Prostate gland (tissue), 2 donors: ENCODE measurements around the gene GATA5. TPM values are rescaled to one million over a fixed set of nuclear protein-coding genes. Genes with fewer than 3 reads are reported as not detected.

Experiments
- DNase-seq: peaks from one replicate; pipeline ENCODE4 v3.0.0-alpha.2; 2019; ENCODE audit warnings: low spot score
- H3K27ac ChIP-seq, 2 donors: fragments of 200-600 bp; sonication (generic); 2 replicates each; pipeline ENCODE4 v1.5.1; 2017 to 2019
- H3K27me3 ChIP-seq: fragments of 200-600 bp; sonication (generic); replicated peaks from 2 replicates; pipeline ENCODE4 v1.5.1; 2019; ENCODE audit not compliant: insufficient read depth
- H3K36me3 ChIP-seq, 2 donors: fragments of 200-600 bp; sonication (generic); 1 replicate in 1 of 2; 2 replicates in 1 of 2; pipeline versions ENCODE4 v1.5.1 to v1.8.1; 2017 to 2019
- H3K4me1 ChIP-seq: fragments of 200-600 bp; sonication (generic); replicated peaks from 2 replicates; pipeline ENCODE4 v1.5.1; 2019
- H3K4me3 ChIP-seq, 2 donors: fragments of 200-600 bp; sonication (generic); 2 replicates each; pipeline ENCODE4 v1.5.1; 2017 to 2019
- H3K9me3 ChIP-seq: fragments of 200-600 bp; sonication (generic); 2 replicates; pipeline ENCODE4 v1.5.1; 2017
- POLR2A ChIP-seq: fragments of 450-650 bp; IDR thresholded peaks from one replicate; pipeline ENCODE4 v1.6.1; 2016; ENCODE audit warnings: antibody characterized with exemption, mild to moderate bottlenecking
- POLR2AphosphoS5 ChIP-seq: sonication (generic); formaldehyde crosslinking; IDR thresholded peaks from one replicate; pipeline ENCODE4 v1.6.1; 2017; ENCODE audit warnings: antibody characterized with exemption
- WGBS: methylation state at CpG from one replicate; pipeline ENCODE4 v1.1.5; 2018; 5-methylcytosine and 5-hydroxymethylcytosine counted together
- intact Hi-C: fragments of 100-400 bp; cut with DNase I; formaldehyde crosslinking; loops from one replicate; pipeline ENCODE4 v1.14.2; 2022
- total RNA-seq, 2 donors: library from RNA; depleted of rRNA; stranded (reverse); fragments of >200 nt; gene quantifications; one replicate each; pipeline ENCODE4 v1.1.0, GENCODE V29; 2016
- TF ChIP-seq, protein P1 (sequence below), 4 experiments: fragments of 200-600 bp in 2 of 4; fragments of 450-650 bp in 2 of 4; sonication (generic) in 2 of 4; IDR thresholded peaks; 1 replicate in 3 of 4; 2 replicates in 1 of 4; pipeline ENCODE4 v1.5.1; 2016 to 2019; ENCODE audit warnings: antibody characterized with exemption in 4 of 4, mild to moderate bottlenecking in 2 of 4, moderate library complexity in 2 of 4

The GATA5 gene
- total RNA-seq, 2 donors from 2014 or later, result 1.3 to 53.7 TPM

GRCh38 chr20:62451156-62451767, 24.5 kb downstream of the GATA5 start:
- 77% methylated on average over 10 of the region's 10 CpGs for WGBS
- H3K9me3 ChIP-seq, result no peaks in the 10 kb centered on the region
- no peaks in the 10 kb centered on the region for H3K27me3 ChIP-seq
- no peaks in the 10 kb centered on the region for H3K4me1 ChIP-seq
- no peak overlapping the region for H3K4me3 ChIP-seq
- no peak for DNase-seq
- intact Hi-C loops, result no loop called here
- H3K27ac ChIP-seq, result no peak overlapping the region
- no peaks in the 10 kb centered on the region for H3K36me3 ChIP-seq
- TF ChIP-seq POLR2AphosphoS5 (no peak), POLR2A (no peak)
- TF ChIP-seq, protein P1, sequence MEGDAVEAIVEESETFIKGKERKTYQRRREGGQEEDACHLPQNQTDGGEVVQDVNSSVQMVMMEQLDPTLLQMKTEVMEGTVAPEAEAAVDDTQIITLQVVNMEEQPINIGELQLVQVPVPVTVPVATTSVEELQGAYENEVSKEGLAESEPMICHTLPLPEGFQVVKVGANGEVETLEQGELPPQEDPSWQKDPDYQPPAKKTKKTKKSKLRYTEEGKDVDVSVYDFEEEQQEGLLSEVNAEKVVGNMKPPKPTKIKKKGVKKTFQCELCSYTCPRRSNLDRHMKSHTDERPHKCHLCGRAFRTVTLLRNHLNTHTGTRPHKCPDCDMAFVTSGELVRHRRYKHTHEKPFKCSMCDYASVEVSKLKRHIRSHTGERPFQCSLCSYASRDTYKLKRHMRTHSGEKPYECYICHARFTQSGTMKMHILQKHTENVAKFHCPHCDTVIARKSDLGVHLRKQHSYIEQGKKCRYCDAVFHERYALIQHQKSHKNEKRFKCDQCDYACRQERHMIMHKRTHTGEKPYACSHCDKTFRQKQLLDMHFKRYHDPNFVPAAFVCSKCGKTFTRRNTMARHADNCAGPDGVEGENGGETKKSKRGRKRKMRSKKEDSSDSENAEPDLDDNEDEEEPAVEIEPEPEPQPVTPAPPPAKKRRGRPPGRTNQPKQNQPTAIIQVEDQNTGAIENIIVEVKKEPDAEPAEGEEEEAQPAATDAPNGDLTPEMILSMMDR (IDR thresholded peaks at IDR 0.05), result no peak

- Histone ChIP-seq H3K27me3 (no peaks in the 10 kb centered on the region), H3K36me3 (no peaks in the 10 kb centered on the region), H3K9me3 (no peaks in the 10 kb centered on the region), H3K4me3 (no peak overlapping the region), H3K4me1 (no peaks in the 10 kb centered on the region), H3K27ac (no peak overlapping the region)
- WGBS, result 68% methylated on average over 18 of the region's 24 CpGs
- intact Hi-C loops, result no loop called here
- no peak for TF ChIP-seq POLR2AphosphoS5
- no peak for DNase-seq
Measured at GRCh38 chr20:62449951-62450691, 25.7 kb downstream of the GATA5 start.

- no peak overlapping the region for H3K4me3 ChIP-seq
- H3K27ac ChIP-seq, result no peak overlapping the region
- H3K4me1 ChIP-seq, result no peaks in the 10 kb centered on the region
- no peak for TF ChIP-seq POLR2A
- TF ChIP-seq, protein P1 (IDR thresholded peaks at IDR 0.05), result no peak
- no peak for TF ChIP-seq POLR2AphosphoS5
- no peaks in the 10 kb centered on the region for H3K27me3 ChIP-seq
- no peaks in the 10 kb centered on the region for H3K36me3 ChIP-seq
- 86% methylated on average over 14 of the region's 14 CpGs for WGBS
- DNase-seq, result no peak
- intact Hi-C loops, result no loop called here
- H3K9me3 ChIP-seq, result no peaks in the 10 kb centered on the region
Measured at GRCh38 chr20:62448788-62449187, 27.0 kb downstream of the GATA5 start.

DNA sequence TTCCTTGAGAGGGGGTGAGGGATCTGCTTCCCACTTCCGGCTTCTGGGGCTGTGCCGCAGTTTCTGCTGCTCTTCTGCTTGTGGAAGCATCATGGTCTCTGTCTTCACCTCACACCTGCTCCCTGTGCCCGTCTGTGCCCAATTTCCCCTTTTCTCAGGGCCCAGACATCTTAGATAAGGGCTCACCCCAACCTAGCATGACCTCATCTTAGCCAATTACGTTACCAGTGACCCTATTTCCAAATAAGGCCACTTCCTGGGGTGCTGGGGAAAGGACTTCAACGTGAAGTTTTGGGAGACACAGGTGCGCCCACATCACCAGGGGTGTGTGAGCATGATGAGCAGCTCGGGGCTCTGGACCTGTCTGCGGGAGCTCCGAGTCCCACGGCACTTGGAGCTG, 27.8 kb downstream of the GATA5 start:
- Histone ChIP-seq H3K4me3 (no peak overlapping the region), H3K4me1 (no peaks in the 10 kb centered on the region), H3K9me3 (no peaks in the 10 kb centered on the region), H3K27me3 (no peaks in the 10 kb centered on the region), H3K27ac (no peak overlapping the region), H3K36me3 (no peaks in the 10 kb centered on the region)
- intact Hi-C loops, result no loop called here
- no peak for DNase-seq
- TF ChIP-seq POLR2A, result no peak
- WGBS, result 81% methylated on average over 10 of the region's 10 CpGs

DNA sequence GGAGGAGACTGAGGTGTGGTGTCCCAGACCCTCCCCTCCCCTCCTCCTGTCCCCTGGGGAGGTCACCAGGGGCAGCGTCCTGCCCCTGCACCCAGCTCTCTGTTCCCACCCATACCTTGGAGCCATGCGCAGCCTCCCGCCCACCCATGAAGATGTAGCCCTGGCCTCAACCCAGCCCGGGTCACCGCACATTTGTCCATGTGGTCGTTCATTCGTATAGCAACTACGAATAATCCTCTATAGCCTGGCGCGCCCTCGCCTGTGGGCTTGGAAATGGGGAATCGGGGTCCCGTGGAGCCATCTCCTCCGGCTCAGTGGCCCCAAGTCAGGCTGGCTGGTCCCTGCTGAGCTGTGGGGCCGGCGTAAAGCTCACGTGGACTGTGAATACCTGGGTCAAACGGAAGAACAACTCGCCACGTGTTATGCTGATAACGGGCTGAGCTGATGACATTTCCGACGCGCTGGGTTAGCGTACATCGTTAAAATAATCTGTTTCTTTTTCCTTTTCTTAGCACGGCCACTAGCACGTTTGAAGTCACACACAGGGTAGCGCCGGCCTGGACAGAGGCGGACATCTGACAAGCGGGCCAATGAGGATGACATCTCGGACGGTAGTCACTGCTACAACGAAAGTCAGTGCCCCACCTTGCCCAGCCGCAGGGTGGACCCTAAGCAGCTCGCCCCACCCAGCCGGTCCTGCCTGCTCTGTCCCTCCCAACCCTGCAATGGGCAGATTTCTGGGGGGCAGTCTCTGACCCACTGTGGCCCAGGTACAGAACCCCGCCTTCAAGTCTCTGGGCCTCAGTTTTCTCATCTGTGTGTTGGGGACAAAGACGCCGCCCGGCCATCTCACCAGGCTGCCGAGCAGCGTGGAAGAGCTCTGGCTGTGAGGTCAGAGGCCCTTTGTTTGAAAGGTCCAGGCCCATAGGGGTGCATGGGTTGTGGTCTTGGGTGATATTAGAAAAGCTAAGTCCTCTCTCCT, 28.6 kb downstream of the GATA5 start:
- H3K36me3 ChIP-seq, result no peaks in the 10 kb centered on the region
- H3K27ac ChIP-seq, result no peak overlapping the region
- 84% methylated on average over 43 of the region's 44 CpGs for WGBS
- intact Hi-C loops, result no loop called here
- DNase-seq, result no peak
- H3K27me3 ChIP-seq, result no peaks in the 10 kb centered on the region
- H3K4me3 ChIP-seq, result no peak overlapping the region
- H3K4me1 ChIP-seq, result no peaks in the 10 kb centered on the region
- TF ChIP-seq POLR2AphosphoS5 (no peak), POLR2A (no peak)
- TF ChIP-seq, protein P1 (IDR thresholded peaks at IDR 0.05), result no peak
- H3K9me3 ChIP-seq, result no peaks in the 10 kb centered on the region
